CMK (cell line): Measurements from ENCODE around the gene TSHR.
A peak's percentile ranks its signal among the peaks of the same experiment; 100 is the strongest.
"Not testable (repeated sequence)": the region's sequence is repeated elsewhere in the genome, so short reads cannot be mapped to it uniquely, and the experiment has no call there.

Experiments used
- DNase-seq: peaks from one replicate; pipeline ENCODE4 v3.0.0-alpha.2; 2010; ENCODE audit warnings: low read depth

Gene TSHR

DNA sequence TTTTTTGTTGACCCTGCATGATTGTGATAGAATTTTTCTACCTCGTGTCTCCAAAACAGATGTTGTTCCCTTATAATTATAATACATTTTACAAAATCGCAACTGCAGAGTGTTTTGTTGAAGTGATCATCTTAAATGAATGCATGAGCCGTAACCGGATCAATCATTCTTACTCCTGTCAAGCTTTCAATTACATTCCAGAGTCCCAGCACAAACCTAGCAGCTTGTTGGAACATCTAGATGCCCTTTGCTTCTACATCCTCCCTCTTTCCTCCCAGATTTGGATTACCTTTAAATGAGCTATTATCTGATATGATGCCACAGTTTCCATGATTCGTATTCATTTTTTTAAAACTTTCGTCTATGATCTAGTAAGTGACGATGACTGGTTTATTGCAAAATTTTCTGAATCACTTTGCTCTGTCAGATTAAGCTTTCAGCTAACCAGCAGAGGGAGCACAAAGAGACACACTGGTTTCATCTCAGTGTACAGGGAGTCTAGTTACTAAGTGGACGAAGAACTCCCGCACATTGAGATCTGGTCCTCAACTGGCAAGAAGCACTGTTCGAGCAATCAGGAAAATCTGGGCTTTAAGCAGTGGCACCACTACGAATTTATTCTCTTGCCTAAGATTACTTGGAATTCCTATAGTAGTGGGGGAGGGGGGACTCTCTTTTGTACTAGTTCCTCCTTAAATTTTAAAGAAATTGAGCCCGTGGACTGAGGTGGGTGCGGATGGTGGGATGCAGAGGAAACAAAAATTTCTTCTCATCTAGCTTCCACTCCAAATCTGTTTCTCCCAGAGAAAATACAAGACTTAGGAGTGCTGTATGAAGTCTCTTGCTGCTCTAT is 40.9 kb downstream of the TSHR start:
- DNase-seq, result peak; percentile 18

DNA sequence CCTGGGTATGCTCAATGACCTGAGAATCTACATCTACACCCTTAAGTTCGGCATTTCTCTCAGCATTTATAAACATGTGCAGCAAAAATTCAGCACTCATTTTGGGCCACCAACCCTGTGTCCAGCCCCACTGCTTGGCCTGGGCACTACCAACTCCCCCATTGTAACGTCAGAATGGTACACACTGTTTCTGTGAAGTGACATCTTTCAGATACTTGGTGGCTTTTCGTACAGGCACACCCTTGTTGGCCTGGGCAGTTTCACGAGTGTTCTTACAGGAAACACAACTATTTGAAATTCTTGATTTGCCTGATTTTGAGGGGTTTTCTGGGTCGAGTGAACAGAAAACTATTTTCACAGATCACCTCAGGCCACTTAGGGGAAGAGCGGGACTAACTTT is 46.0 kb downstream of the TSHR start:
- DNase-seq, result no peak

DNA sequence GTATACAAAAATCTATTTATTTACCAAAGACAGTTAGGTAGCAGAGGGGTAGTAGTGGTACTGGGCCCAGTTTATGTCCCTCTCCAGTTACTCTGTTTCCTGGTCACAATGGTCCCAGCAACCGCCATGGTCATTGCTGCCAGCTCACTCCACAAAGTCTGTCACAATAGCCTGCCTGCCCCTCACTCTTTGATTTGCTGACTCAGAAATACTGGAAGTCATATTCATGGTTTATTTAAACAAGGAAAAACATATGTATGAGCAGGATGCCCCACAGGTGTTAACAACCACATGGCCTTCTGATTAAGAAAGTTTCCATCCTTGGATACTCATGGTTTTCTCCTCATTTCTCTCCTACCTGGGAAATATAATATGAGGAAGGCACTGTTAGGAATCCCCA is 49.2 kb downstream of the TSHR start:
- DNase-seq, result no peak

DNA sequence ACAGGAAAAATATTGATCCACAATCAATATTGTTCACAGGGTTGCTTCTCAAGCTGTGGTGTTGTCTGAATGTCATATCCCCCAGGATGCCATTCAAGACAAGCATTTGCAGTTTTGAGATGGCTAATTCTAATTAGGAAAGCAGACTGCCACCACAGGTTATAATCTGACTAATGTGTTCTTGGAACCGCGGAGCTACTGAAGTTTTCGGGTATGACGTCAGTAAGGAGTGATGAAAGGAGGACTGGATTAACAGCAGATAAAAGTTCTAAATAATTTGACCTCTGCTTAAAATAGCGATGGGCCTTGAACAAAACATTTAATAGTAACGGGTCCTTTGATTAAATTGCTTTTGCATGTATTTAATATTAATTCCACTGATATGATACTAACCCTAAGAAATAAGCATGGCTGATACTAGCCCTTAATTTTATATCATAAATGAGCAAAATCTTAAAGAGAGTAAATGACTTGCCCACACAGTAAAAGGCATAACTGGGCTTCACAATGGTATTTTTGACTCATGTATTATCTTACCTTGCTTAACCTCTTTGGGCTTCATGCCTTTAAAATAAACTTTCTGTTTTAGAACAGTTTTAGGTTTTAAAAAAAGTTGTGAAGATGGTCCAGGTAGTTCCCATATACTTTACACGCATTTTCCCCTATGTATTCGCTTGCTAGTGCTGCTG is 50.3 kb downstream of the TSHR start:
- no peak for DNase-seq

DNA sequence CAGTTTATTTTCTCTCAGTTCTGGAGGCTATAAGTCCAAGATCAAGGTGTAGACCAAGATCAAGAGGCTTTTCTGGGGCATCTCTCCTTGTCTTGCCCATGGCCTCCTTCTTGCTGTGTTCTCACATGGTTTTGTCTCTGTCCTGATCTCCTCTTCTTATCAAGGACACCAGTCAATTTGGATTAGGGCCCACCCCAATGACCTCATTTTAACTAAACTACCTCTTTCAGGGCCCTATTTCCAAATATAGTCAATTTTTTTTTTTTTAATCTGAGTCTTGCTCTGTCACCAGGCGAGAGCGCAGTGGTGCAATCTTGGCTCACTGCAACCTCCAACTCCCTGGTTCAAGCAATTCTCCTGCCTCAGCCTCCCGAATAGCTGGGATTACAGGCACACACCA is 50.8 kb downstream of the TSHR start:
- no peak for DNase-seq

DNA sequence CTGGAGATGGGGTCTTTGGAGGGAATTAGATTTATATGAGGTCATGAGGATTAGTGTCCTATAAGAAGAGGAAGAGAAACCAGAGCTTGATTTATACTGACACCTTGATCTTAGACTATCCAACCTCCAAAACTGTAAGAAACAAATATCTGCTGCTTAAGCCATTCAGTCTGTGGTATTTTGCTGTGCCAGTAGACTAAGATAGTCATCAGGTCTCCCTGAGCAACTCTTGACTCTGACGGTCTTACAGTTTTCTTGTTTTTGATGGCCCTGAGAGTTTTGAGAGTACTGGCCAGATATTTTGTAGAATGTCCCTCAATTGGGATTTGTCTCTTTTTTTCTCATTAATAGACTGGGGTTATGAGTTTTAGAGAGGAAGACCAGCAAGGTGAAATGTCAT is 51.7 kb downstream of the TSHR start:
- DNase-seq, result no peak

DNA sequence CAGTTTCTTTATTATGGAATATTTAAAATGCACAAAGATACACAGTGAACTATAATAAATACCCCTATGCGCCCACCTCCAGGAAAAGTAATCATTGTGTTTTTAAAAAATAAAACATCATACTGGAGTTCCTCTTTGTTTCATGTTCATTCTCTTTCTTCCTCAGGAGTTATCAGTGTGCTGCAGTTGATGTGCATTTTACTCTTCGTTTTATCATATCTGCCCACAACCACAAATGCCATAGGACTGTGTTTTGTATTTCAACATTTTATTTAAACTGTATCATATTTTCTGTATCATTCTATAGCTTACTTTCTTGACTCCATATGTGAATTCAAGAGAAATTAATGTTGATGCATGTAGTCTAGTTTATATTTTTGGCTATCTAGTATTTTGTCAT is 53.9 kb downstream of the TSHR start:
- DNase-seq, result no peak

DNA sequence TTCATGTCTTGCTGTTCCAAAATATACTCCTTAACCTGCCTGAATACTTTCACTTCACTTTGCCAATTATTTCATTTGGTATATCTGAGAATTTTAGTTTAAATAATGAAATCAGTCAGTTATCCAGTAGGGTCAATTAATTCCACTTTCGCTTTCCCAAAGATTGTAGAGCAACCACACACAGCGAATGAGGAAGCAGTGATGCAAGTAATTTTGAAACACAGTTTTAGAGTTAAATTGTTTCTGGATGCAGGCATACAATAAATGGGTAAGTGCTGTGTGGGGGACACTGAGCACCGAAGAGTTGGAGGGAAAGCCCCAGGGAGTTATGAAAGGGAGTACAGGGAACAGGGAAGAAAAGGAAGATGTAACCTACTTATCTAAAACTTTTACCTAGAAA is 62.8 kb downstream of the TSHR start:
- no peak for DNase-seq

DNA sequence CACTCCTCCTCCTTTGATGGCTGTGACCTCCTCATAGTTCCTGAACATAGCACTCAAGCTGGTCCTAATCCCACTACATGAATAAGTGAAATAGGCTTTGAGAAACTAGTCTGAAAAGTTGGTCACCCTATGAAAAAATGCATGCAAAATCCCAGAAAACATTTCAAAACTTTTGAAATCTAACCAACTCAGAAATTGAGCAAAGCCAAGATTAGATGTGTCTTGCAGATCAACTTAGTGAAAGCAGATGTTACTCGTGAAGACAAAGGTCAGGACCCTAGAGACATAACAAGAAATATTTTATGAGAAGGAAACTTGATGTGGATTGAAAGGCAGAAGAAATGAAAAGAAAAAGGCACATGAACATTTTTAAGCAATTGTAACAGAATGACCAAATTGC is 63.3 kb downstream of the TSHR start:
- no peak for DNase-seq

DNA sequence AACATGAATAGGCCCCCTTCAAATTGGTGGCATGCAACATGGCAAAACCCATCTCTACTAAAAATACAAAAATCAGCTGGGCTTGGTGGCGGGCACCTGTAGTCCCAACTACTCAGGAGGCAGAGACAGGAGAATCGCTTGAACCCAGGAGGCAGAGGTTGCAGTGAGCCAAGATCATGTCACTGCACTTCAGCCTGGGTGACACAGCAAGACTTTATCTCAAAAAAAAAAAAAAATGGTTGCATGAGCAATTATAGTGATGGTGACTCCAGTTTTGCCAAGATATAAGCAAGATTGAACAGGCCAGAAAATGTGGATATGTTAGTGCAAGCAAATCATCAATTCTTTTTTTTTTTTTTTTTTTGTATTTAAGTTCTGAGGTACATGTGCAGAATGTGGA is 63.7 kb downstream of the TSHR start:
- not testable (repeated sequence) for DNase-seq

DNA sequence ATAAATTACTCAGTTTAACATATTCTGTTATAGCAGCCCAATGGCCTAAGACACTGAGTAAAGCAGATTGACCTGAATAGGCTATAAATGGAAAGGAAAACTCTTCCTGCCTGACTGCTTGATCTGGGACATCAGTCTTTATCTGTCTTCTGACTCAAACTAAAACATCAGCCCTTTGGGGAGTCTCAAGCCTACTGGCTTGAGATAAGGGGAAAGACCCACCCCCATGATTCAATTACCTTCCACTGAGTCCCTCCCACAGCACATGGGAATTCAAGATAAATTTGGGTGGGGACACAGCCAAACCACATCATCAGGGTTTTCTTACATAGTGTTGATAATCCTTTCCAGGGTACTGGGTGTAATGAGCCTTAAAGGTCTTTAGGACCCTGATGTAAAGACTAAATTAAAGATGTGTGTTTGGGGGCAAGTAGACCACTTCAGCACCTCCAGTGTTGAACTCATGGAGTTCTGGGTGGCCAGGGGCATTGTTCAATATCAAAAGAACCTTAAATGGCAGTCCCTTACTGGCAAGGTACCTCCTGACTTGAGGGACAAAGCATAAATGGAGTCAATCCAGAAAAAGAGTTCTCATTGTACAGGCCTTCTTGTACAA is 67.8 kb downstream of the TSHR start:
- DNase-seq, result peak; percentile 43

DNA sequence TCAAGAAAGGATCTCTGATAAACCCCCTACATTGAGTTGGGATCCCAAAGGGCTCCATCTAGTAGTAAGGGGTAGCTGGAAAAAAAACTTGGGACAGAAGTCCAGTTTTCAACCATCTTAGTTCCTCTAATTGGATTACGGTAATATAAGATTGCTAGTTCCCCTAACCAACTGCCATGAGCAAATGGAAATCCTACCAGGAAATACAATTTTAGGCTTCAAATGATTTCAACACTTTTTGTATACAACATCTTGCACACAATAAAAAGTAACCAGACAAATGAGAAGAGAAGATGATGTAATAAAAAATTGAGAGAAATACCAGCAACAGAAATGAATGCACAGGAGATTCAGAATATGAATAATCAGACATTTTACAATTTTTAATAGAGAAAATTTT is 73.0 kb downstream of the TSHR start:
- DNase-seq, result no peak

DNA sequence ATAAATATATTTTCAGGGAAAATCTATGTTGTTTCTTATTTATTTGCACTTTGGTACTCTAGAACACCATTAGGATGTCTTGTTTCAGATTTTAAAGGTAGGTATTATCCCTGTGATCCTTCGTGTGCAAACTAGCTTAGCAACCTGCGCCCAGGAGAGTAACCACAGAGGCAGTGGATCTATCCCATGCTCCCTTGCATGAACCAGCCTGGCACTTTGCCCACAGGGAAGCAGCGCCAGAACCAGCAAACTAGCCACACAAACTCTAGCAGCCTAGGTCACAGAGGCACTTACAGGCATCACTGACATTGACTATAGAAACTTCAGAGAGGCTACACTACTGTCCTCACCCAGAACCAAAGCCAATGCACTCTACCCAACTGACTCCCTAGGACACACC is 76.1 kb downstream of the TSHR start:
- DNase-seq, result no peak

DNA sequence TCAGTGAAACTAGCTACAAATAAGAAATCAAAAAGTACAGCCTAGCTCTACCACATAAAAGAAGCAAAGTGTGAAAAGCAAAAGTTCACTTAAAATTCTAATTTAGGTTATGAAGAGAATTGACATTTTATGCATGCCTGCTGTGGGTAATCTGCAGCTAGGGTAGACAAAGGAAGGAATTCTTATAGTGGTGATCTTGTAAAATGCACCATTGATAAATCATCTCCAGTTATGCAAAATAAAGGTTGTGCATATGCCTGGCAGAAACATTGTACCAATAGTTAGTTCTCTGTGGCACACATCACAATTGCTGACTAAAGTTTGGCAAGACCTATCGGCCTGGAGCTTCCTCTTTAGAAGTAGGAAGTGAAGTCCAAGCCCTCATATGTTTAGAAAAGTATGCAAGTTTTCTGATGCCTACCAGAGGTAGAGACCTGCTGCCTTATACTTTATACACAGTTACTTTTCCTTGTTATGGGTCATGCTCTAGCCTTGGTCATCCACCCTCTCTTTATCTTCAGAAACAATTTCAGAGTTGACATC is 78.3 kb downstream of the TSHR start:
- DNase-seq, result no peak

DNA sequence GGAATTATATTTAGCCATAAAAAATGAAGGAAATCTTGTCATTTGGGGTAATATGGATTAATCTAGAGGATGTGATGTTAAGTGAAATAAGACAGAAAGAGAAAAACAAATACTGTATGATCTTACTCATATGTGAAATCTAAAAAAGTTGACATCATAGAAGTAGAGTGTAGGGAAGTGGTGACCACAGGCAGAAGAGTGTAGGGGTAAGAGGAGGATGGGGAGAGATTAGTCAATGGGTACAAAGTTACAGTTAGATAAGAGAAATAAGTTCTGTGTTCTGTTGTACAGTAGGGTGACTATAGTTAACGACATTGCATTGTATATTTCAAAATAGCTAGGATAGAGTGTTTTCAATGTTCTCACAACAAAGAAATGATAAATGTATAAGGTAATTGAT is 87.0 kb downstream of the TSHR start:
- DNase-seq, result no peak

DNA sequence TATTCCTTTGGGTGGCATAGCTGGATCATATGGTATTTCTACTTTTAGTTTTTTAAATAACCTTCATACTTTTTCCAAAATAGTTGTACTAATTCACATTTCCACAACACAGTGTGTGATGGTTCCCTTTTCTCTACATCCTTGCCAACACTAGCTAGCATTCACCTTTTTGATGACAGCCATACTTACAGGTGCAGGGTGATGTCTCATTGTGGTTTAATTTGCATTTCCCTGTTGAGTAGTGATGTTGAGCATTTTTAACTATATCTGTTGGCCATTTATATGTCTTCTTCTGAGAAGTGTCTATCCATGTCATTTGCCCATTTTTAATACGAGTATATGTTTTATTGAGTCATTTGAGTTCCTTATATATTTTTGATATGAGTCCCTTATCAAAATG is 96.1 kb downstream of the TSHR start:
- DNase-seq, result no peak

DNA sequence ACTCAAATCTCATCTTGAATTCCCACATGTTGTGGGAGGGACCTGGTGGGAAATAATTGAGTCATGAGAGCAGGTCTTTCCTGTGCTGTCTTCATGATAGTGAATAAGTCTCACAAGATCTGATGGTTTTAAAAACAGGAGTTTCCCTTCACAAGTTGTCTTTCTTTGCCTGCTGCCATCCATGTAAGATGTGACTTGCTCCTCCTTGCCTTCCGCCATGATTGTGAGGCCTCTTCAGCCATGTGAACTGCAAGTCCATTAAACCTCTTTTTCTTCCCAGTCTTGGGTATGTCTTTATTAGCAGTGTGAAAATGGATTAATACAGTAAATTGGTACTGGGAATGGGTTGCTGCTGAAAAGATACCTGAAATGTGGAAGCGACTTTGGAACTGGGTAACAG is 98.6 kb downstream of the TSHR start:
- not testable (repeated sequence) for DNase-seq

DNA sequence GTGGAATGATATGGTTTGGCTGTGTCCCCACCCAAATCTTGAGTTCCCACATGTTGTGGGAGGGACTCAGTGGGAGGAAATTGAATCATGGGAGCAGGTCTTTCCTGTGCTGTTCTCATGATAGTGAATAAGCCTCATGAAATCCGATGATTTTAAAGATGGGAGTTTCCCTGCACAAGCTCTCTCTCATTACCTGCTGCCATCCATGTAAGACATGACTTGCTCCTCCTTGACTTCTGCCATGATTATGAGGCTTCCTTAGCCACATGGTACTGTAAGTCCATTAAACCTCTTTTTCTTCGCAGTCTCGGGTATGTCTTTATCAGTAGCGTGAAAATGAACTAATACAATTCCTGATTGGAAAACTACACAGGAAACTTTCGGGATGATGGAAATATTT is 100.5 kb downstream of the TSHR start:
- DNase-seq, result no peak

DNA sequence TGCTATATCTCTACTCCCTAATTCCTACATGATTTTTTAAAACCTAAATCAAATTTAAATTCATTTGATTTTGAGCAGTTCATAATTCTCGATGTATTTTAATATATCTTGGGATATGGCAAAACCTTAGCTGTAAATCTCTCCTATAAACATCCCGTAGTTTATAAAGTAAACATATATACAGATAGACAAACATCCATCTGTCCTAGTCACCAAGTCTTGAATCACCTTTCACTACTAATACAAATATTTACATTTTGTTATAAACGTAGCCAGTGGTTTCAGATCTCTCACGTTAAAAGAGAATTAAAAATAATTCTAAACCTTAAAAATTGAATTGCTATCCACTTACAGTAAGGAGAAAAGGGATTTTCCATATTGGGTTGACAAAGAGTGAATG is 107.0 kb downstream of the TSHR start:
- no peak for DNase-seq

DNA sequence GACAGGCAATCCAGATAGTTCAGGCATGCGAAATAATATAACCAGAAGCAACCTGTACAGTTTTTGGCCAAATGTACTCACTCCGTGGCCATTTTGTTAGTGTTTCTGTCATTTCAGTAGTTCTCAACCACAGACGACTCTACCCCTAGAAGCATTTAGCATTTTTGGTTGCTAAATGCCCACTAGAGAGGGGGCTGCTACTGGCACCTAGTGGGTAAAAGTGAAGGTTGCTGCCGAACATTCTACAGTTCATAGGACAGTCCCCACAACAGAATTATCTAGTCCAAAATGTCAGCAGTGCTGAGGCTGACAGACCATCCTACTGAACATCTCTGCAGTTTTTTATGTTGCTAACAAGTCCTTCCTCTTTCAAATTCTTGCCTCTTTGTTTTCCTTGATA is 107.4 kb downstream of the TSHR start:
- no peak for DNase-seq

DNA sequence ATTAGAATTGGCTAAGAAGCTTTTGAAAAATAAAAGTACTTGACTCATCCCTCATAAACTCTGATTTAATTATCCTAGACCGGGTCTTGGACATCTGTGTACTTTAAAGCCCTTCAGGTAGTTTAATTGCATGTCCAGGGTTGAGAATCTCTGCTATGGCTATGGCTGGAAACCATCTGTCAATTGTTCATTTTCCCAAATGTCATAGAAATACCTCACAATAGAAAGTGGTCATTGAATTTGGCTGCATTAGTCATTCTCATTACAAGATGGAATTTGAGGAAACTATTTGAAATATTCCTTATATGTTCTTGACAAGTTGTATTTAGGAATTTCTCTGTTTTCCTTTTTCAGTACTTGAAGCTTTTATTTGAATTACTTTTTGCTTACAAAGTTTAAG is 111.3 kb downstream of the TSHR start:
- DNase-seq, result no peak

DNA sequence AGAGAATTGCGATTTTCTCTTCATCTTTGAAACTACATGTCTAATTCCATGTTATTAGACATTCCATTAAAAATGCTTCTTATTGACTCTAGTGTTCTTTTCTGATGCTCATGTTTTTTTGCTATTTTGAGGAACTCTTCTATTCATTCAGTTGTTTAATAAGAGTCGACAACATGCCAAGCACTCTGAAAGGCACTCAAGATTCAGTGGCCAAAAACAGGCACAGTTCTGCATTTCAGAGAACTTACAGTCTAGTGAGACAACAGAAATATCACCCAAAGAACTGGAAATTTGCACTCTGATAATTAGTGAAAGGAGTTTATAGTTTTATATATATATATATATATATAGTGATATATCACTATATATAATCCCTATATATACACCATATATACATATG is 111.7 kb downstream of the TSHR start:
- DNase-seq, result no peak

DNA sequence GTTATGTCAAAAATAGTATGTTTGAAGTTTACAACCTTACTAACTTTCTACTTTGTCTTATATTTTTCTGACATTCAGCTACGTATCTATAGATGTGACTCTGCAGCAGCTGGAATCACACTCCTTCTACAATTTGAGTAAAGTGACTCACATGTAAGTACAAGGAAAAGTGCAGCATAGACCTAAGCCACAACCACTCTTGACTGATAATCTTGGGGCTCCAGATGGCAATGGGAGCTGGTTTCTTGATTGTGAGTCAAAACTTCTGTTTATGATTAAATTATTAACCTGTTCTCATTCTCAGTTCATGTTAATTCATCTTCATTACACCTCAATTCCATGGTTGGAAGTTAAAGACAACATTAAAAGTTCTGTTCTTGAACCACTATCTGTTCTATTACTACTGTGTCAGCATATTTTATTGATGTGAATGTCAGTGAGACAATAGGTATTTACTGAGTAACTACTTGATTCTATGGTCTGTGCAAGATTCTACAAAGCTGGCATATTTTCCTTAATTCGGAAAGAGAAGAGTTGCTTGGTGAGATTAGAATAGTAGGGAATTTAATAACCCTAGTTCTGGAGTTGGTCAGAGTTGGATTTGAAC is 112.9 kb downstream of the TSHR start:
- no peak for DNase-seq
